Vagina (tissue), 2 donors: ENCODE results near the gene CLK2. TPM values are rescaled to one million over a fixed set of nuclear protein-coding genes. Genes with fewer than 3 reads are reported as not detected.
"Not testable (repeated sequence)": the region's sequence is repeated elsewhere in the genome, so short reads cannot be mapped to it uniquely, and the experiment has no call there.

Experiments
- DNase-seq, 2 donors: peaks; one replicate each; pipeline ENCODE4 v3.0.0-alpha.2; 2017; ENCODE audit errors: extremely low spot score in 2 of 2
- H3K27ac ChIP-seq: fragments of 200-600 bp; sonication (generic); one replicate; pipeline ENCODE4 v1.5.1; 2019
- H3K27me3 ChIP-seq: fragments of 200-600 bp; sonication (generic); one replicate; pipeline ENCODE4 v1.5.1; 2019
- H3K36me3 ChIP-seq, 2 donors: fragments of 200-600 bp; sonication (generic); one replicate each; pipeline ENCODE4 v1.5.1; 2017 to 2019
- H3K4me1 ChIP-seq: fragments of 200-600 bp; sonication (generic); one replicate; pipeline ENCODE4 v1.5.1; 2019
- H3K4me3 ChIP-seq, 2 donors: fragments of 200-600 bp; sonication (generic); 1 replicate in 1 of 2; 2 replicates in 1 of 2; pipeline ENCODE4 v1.5.1; 2016 to 2019
- H3K9me3 ChIP-seq: fragments of 200-600 bp; sonication (generic); one replicate; pipeline ENCODE4 v1.5.1; 2019
- CTCF ChIP-seq, 3 experiments: fragments of 450-650 bp in 2 of 3; fragments of 200-600 bp in 1 of 3; sonication (generic) in 1 of 3; IDR thresholded peaks; one replicate each; pipeline ENCODE4 v1.5.1; 2017 to 2019; ENCODE audit warnings: antibody characterized with exemption in 3 of 3, mild to moderate bottlenecking in 2 of 3, moderate library complexity in 2 of 3
- POLR2A ChIP-seq, 2 donors: fragments of 450-650 bp; IDR thresholded peaks; one replicate each; pipeline ENCODE4 v1.6.1; 2017; ENCODE audit warnings: antibody characterized with exemption in 2 of 2, mild to moderate bottlenecking in 2 of 2, moderate library complexity in 2 of 2
- POLR2AphosphoS5 ChIP-seq, 2 donors: sonication (generic); formaldehyde crosslinking; IDR thresholded peaks; one replicate each; pipeline ENCODE4 v1.9.0; 2017; ENCODE audit warnings: antibody characterized with exemption in 2 of 2, mild to moderate bottlenecking in 2 of 2, low read depth in 1 of 2; ENCODE audit not compliant: insufficient read depth in 1 of 2
- intact Hi-C: fragments of 100-400 bp; cut with DNase I; formaldehyde crosslinking; loops from one replicate; pipeline ENCODE4 v1.15.1; 2023
- total RNA-seq: library from RNA; depleted of rRNA; stranded (reverse); fragments of >200 nt; gene quantifications from one replicate; pipeline ENCODE4 v1.2.3, GENCODE V29; 2016

Gene CLK2
- total RNA-seq, 1 donor from 2014 or later: 48.1 TPM

DNA sequence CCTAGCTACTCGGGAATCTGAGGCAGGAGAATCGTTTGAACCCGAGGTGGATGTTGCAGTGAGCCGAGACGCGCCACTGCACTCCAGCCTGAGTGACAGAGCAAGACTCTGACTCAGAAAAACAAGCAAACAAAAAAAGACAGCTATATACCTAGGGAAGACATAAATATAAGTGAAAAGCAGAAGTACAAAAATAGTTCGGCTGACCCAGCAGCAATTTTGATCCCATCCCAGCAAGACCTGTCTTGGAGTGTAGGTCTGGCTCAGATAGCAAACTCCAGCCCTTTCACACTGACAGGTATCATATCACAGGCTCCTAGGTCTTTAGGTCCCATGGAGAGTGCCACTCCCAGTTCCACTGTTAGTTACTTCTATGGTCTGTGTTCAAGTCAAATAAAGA is 50.3 kb downstream of the CLK2 start:
- no peaks in the 10 kb centered on the region for H3K36me3 ChIP-seq
- intact Hi-C loops: no loop called here
- TF ChIP-seq POLR2A (IDR thresholded peaks at IDR 0.05) (no peak), POLR2AphosphoS5 (IDR thresholded peaks at IDR 0.05; ENCODE audit: insufficient read depth in 1 of 2, low read depth in 1 of 2) (no peak), CTCF (IDR thresholded peaks at IDR 0.05) (no peak)
- no peak overlapping the region for H3K27ac ChIP-seq
- peaks cover 33% of the 10 kb centered on the region for H3K4me1 ChIP-seq
- no peak overlapping the region for H3K4me3 ChIP-seq
- DNase-seq: no peak
- H3K9me3 ChIP-seq: no peaks in the 10 kb centered on the region
- no peaks in the 10 kb centered on the region for H3K27me3 ChIP-seq

DNA sequence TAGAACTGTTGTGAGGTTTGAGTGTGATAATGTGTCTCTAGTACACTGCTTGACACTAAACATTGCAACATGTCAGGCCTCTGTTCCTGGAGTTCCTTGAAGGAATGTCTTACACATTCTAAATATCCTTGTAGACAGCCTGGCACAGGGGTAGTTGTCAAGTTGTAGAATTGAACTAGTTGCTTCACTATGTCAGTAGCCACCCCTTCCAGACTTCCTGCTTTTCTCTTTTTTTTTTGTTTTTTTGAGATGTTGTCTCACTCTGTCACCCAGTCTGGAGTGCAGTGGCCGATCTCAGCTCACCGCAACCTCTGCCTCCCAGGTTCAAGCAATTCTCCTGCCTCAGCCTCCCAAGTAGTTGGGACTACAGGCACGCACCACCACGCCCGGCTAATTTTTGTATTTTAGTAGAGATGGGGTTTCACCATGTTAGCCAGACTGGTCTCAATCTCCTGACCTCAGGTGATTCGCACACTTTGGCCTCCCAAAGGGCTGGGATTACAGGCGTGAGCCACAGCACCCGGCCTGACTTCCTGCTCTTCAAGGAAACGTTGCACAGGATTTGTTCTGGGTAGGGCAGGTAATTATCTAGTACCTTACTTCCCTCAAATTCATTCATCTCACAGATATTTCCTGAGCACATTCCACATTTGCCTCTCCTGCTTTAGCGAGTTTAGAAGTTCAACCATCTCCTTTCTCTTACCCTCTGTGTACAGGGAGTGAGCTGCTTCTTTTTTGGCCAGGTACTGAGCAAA is 52.9 kb downstream of the CLK2 start:
- DNase-seq, H3K27me3 ChIP-seq, H3K4me3 ChIP-seq, H3K9me3 ChIP-seq, intact Hi-C loops, H3K36me3 ChIP-seq, H3K27ac ChIP-seq: not testable (repeated sequence)
- peaks cover 17% of the 10 kb centered on the region for H3K4me1 ChIP-seq

- Histone ChIP-seq H3K4me3 (peak overlapping the region; percentile 16 to 18), H3K9me3 (no peaks in the 10 kb centered on the region), H3K36me3 (no peaks in the 10 kb centered on the region), H3K27ac (peak overlapping the region; percentile 27), H3K27me3 (no peaks in the 10 kb centered on the region), H3K4me1 (peaks cover 10% of the 10 kb centered on the region)
- no peak for DNase-seq
- TF ChIP-seq POLR2AphosphoS5 (IDR thresholded peaks at IDR 0.05; ENCODE audit: insufficient read depth in 1 of 2, low read depth in 1 of 2): no peak
- no peak for TF ChIP-seq CTCF (IDR thresholded peaks at IDR 0.05)
- no peak for TF ChIP-seq POLR2A (IDR thresholded peaks at IDR 0.05)
- intact Hi-C loops: no loop called here
Measured at GRCh38 chr1:155219592-155220031, 53.7 kb downstream of the CLK2 start.

GRCh38 chr1:155218854-155219591 is 54.3 kb downstream of the CLK2 start:
- H3K27ac ChIP-seq: peak overlapping the region; percentile 27
- intact Hi-C loops: no loop called here
- peak in 1 of 2 donors; percentile 60 for TF ChIP-seq POLR2AphosphoS5 (IDR thresholded peaks at IDR 0.05; ENCODE audit: insufficient read depth in 1 of 2, low read depth in 1 of 2)
- TF ChIP-seq CTCF (IDR thresholded peaks at IDR 0.05): no peak
- no peaks in the 10 kb centered on the region for H3K27me3 ChIP-seq
- H3K9me3 ChIP-seq: no peaks in the 10 kb centered on the region
- H3K36me3 ChIP-seq: no peaks in the 10 kb centered on the region
- peak overlapping the region; percentile 16 to 18 for H3K4me3 ChIP-seq
- peaks cover 10% of the 10 kb centered on the region for H3K4me1 ChIP-seq
- no peak for DNase-seq

DNA sequence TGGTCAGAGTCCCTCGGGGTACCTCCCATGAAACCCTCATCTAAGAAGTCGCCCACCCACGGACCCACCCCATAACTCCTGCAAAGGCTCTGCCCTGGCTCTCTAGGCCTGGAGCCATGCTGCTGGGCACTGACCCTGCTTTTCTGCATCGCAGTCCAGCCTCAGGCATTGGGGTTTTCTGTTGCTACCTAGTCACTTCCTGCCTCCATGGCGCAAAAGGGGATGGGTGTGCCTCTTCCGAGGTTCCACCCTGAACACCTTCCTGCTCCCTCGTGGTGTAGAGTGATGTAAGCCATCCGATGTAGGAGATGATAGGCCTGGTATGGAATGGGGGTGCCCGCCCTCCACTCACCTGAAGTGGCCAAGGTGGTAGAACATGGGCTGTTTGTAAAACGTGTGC is 58.6 kb downstream of the CLK2 start:
- H3K27me3 ChIP-seq, H3K4me3 ChIP-seq, DNase-seq, H3K36me3 ChIP-seq, H3K9me3 ChIP-seq, H3K27ac ChIP-seq, intact Hi-C loops: not testable (repeated sequence)
- peaks cover 11% of the 10 kb centered on the region for H3K4me1 ChIP-seq

Other genes starting within 250 kb of the CLK2 start
- gene DCST2, start 239.7 kb downstream of the CLK2 start, total RNA-seq: 7.9 TPM
- gene DCST1, start 239.7 kb downstream of the CLK2 start, total RNA-seq: not detected
- 193 TPM for gene ADAM15, start 222.2 kb downstream of the CLK2 start, total RNA-seq
- 13.8 TPM for gene EFNA4, start 209.8 kb downstream of the CLK2 start, total RNA-seq
- gene EFNA3, start 194.7 kb downstream of the CLK2 start, total RNA-seq: 22.3 TPM
- 57.9 TPM for gene EFNA1, start 145.6 kb downstream of the CLK2 start, total RNA-seq
- gene SLC50A1, start 137.7 kb downstream of the CLK2 start, total RNA-seq: 11.8 TPM
- 114 TPM for gene DPM3, start 133.0 kb downstream of the CLK2 start, total RNA-seq
- 117 TPM for gene KRTCAP2, start 100.2 kb downstream of the CLK2 start, total RNA-seq
- gene TRIM46, start 99.7 kb downstream of the CLK2 start, total RNA-seq: 2.7 TPM
- gene THBS3, start 65.6 kb downstream of the CLK2 start, total RNA-seq: 27.3 TPM
- 29.5 TPM for gene MTX1, start 64.8 kb downstream of the CLK2 start, total RNA-seq
- 21.1 TPM for gene ENTREP3, start 18.0 kb downstream of the CLK2 start, total RNA-seq
- 44.7 TPM for gene SCAMP3, start 11.1 kb downstream of the CLK2 start, total RNA-seq
- 4.2 TPM for gene HCN3, start 4.0 kb upstream of the CLK2 start, total RNA-seq
- not detected for gene PKLR, start 27.9 kb upstream of the CLK2 start, total RNA-seq
- gene FDPS, start 35.4 kb upstream of the CLK2 start, total RNA-seq: 71.0 TPM
- 24.3 TPM for gene RUSC1, start 47.4 kb upstream of the CLK2 start, total RNA-seq